Measurements from ENCODE around the gene MFGE8. TPM values are rescaled to one million over a fixed set of nuclear protein-coding genes. Genes with fewer than 3 reads are reported as not detected.
"Not testable (repeated sequence)": the region's sequence is repeated elsewhere in the genome, so short reads cannot be mapped to it uniquely, and the experiment has no call there.

MFGE8 gene
- total RNA-seq, 1 donor from 2014 or later, result 513 TPM

DNA sequence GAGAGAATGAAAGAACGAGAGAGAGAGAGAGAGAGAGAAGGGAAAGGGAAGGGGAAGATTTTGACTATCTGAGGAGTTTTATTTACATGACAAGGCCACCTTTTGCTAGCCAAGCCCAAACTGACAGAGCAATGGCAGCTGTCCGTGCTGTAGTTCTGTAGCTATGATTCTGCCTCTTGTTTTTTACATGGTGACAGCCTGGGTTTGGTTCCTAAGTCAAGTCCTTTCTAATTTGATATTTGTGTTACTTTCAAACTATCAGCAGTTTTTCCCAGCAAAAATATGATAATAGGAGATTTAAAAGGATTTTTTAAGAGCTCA lies 26.3 kb upstream of the MFGE8 start:
- no peaks in the 10 kb centered on the region for H3K27me3 ChIP-seq

GRCh38 chr15:88938802-88939485 lies 25.8 kb upstream of the MFGE8 start:
- Histone ChIP-seq H3K27ac (no peak overlapping the region), H3K4me3 (no peak overlapping the region), H3K4me1 (no peaks in the 10 kb centered on the region), H3K36me3 (no peaks in the 10 kb centered on the region), H3K9me3 (no peaks in the 10 kb centered on the region), H3K27me3 (no peaks in the 10 kb centered on the region)
- DNase-seq (ENCODE audit: extremely low spot score in 2 of 2), result peak in 1 of 2 donors; percentile 44
- TF ChIP-seq POLR2AphosphoS5 (IDR thresholded peaks at IDR 0.05; ENCODE audit: insufficient read depth in 1 of 2, low read depth in 1 of 2) (no peak), POLR2A (IDR thresholded peaks at IDR 0.05) (no peak), CTCF (IDR thresholded peaks at IDR 0.05) (no peak)
- intact Hi-C loops (cut with DNase I), result no loop called here

More for the DNA sequence above, 26.3 kb upstream of the MFGE8 start:
- Histone ChIP-seq H3K4me1 (no peaks in the 10 kb centered on the region), H3K36me3 (no peaks in the 10 kb centered on the region), H3K27ac (no peak overlapping the region), H3K4me3 (no peak overlapping the region), H3K9me3 (no peaks in the 10 kb centered on the region)
- TF ChIP-seq POLR2A (IDR thresholded peaks at IDR 0.05) (no peak), POLR2AphosphoS5 (IDR thresholded peaks at IDR 0.05; ENCODE audit: insufficient read depth in 1 of 2, low read depth in 1 of 2) (no peak), CTCF (IDR thresholded peaks at IDR 0.05) (no peak)
- intact Hi-C loops (cut with DNase I), result no loop called here
- DNase-seq (ENCODE audit: extremely low spot score in 2 of 2), result peak in 1 of 2 donors; percentile 1

- DNase-seq (ENCODE audit: extremely low spot score in 2 of 2); H3K27me3 ChIP-seq: not testable (repeated sequence)
These were observed 21.3 kb upstream of the MFGE8 start for GRCh38 chr15:88934449-88934848.

GRCh38 chr15:88932875-88933330 lies 19.7 kb upstream of the MFGE8 start:
- Histone ChIP-seq H3K4me3 (no peak overlapping the region), H3K36me3 (no peaks in the 10 kb centered on the region), H3K27me3 (no peaks in the 10 kb centered on the region), H3K27ac (peak overlapping the region; percentile 29), H3K4me1 (no peaks in the 10 kb centered on the region), H3K9me3 (no peaks in the 10 kb centered on the region)
- intact Hi-C loops (cut with DNase I), result no loop called here
- TF ChIP-seq CTCF (IDR thresholded peaks at IDR 0.05), result no peak
- TF ChIP-seq POLR2AphosphoS5 (IDR thresholded peaks at IDR 0.05; ENCODE audit: insufficient read depth in 1 of 2, low read depth in 1 of 2), result no peak
- TF ChIP-seq POLR2A (IDR thresholded peaks at IDR 0.05), result no peak
- no peak for DNase-seq (ENCODE audit: extremely low spot score in 2 of 2)

More at GRCh38 chr15:88934449-88934848, 21.3 kb upstream of the MFGE8 start:
- H3K4me1 ChIP-seq; intact Hi-C loops (cut with DNase I); H3K4me3 ChIP-seq; H3K36me3 ChIP-seq; H3K27ac ChIP-seq; H3K9me3 ChIP-seq: not testable (repeated sequence)

- Histone ChIP-seq H3K27me3 (no peaks in the 10 kb centered on the region), H3K9me3 (no peaks in the 10 kb centered on the region), H3K36me3 (no peaks in the 10 kb centered on the region), H3K27ac (peak overlapping the region; percentile 29), H3K4me1 (no peaks in the 10 kb centered on the region), H3K4me3 (no peak overlapping the region)
- no peak for TF ChIP-seq POLR2AphosphoS5 (IDR thresholded peaks at IDR 0.05; ENCODE audit: insufficient read depth in 1 of 2, low read depth in 1 of 2)
- TF ChIP-seq CTCF (IDR thresholded peaks at IDR 0.05), result no peak
- no peak for TF ChIP-seq POLR2A (IDR thresholded peaks at IDR 0.05)
- intact Hi-C loops (cut with DNase I), result no loop called here
- DNase-seq (ENCODE audit: extremely low spot score in 2 of 2), result no peak
These were observed 19.2 kb upstream of the MFGE8 start for GRCh38 chr15:88932271-88932874.
